Stimulated activated CD4-positive, alpha-beta T cell treated with anti-CD3 and anti-CD28 coated beads, Interleukin-4, amount 100 ng/mL, for 1 hour (primary cell): ENCODE results near the gene OR3A3.
"Not testable (repeated sequence)": the region's sequence is repeated elsewhere in the genome, so short reads cannot be mapped to it uniquely, and the experiment has no call there.

Experiments
- DNase-seq: peaks from one replicate; pipeline ENCODE4 v3.0.0-alpha.2; 2020

Gene OR3A3

GRCh38 chr17:3411070-3411469 lies at the start of gene OR3A3:
OR3A3 (plus strand) TSS chr17:3411370.
- DNase-seq, result no peak

- DNase-seq, result not testable (repeated sequence)
Measured at GRCh38 chr17:3371167-3371566, 40.0 kb upstream of the OR3A3 start.

GRCh38 chr17:3378321-3378720 lies 32.8 kb upstream of the OR3A3 start:
- no peak for DNase-seq

GRCh38 chr17:3381957-3382356 lies 29.2 kb upstream of the OR3A3 start:
- no peak for DNase-seq

GRCh38 chr17:3385869-3386816 lies 25.0 kb upstream of the OR3A3 start, which contains the start of gene OR3A2:
OR3A2 (minus strand) TSS chr17:3386308.
- DNase-seq, result peak; percentile 30

GRCh38 chr17:3389791-3390190 lies 21.4 kb upstream of the OR3A3 start:
- DNase-seq, result no peak

GRCh38 chr17:3397801-3398200 lies 13.4 kb upstream of the OR3A3 start:
- peak; percentile 4 for DNase-seq

- DNase-seq, result no peak
Measured at GRCh38 chr17:3398310-3398709, 12.9 kb upstream of the OR3A3 start, which contains the start of gene OR1E1. OR1E1 (minus strand) TSS chr17:3398410; CDS start chr17:3398410, 0 bp downstream.

- DNase-seq, result no peak
Measured at GRCh38 chr17:3400055-3400454, 11.1 kb upstream of the OR3A3 start.

- no peak for DNase-seq
Measured at GRCh38 chr17:3401786-3402185, 9.4 kb upstream of the OR3A3 start.

- not testable (repeated sequence) for DNase-seq
Measured at GRCh38 chr17:3403856-3404255, 7.3 kb upstream of the OR3A3 start.

GRCh38 chr17:3412216-3412615 lies 1.0 kb downstream of the OR3A3 start:
- not testable (repeated sequence) for DNase-seq

GRCh38 chr17:3415610-3416009 lies 4.4 kb downstream of the OR3A3 start:
- DNase-seq, result no peak

GRCh38 chr17:3418222-3418621 lies 7.1 kb downstream of the OR3A3 start:
- DNase-seq, result no peak

- peak; percentile 12 for DNase-seq
Measured at GRCh38 chr17:3433215-3433614, 22.0 kb downstream of the OR3A3 start.

GRCh38 chr17:3433741-3434140 lies 22.6 kb downstream of the OR3A3 start, which contains the start of gene OR1E2:
OR1E2 (minus strand) TSS chr17:3433841; CDS start chr17:3433841, 0 bp downstream.
- no peak for DNase-seq

GRCh38 chr17:3438368-3438767 lies 27.2 kb downstream of the OR3A3 start:
- DNase-seq, result no peak

- DNase-seq, result no peak
Measured at GRCh38 chr17:3440451-3440850, 29.3 kb downstream of the OR3A3 start.

- DNase-seq, result no peak
Measured at GRCh38 chr17:3447625-3448024, 36.5 kb downstream of the OR3A3 start.

GRCh38 chr17:3448059-3448665 lies 37.0 kb downstream of the OR3A3 start:
- DNase-seq, result no peak

- DNase-seq, result not testable (repeated sequence)
Measured at GRCh38 chr17:3466355-3466754, 55.2 kb downstream of the OR3A3 start.

GRCh38 chr17:3469529-3469928 lies 58.4 kb downstream of the OR3A3 start:
- no peak for DNase-seq

GRCh38 chr17:3471599-3471998 lies 60.4 kb downstream of the OR3A3 start, which contains the start of gene SPATA22:
SPATA22 (minus strand) TSS chr17:3471819; CDS start chr17:3469325, 2,494 bp downstream.
- DNase-seq, result no peak

GRCh38 chr17:3472137-3472536 lies 61.0 kb downstream of the OR3A3 start:
- DNase-seq, result no peak
